SK-N-SH (cell line): ENCODE measurements around the gene OOSP2. TPM values are rescaled to one million over a fixed set of nuclear protein-coding genes. Genes with fewer than 3 reads are reported as not detected.

ENCODE experiments used
- CTCF ChIA-PET: fragments of 300-600, 350-600 bp; formaldehyde crosslinking; extraction: SDS; loops from one replicate; lab custom pipeline; 2021; lab: Yijun Ruan, JAX
- POLR2A ChIA-PET: fragments of 350-600 bp; sonication (Branson Sonifier 250); formaldehyde crosslinking; extraction: SDS; loops from one replicate; lab custom pipeline; 2020; ENCODE audit warnings: antibody characterized with exemption, inconsistent platforms; lab: Yijun Ruan, JAX
- DNase-seq: peaks from one replicate; pipeline ENCODE4 v3.0.0; 2012
- H2AFZ ChIP-seq: fragments of 200-600 bp; sonication (generic); 2 replicates; pipeline ENCODE4 v1.8.1; 2016; ENCODE audit warnings: antibody characterized with exemption, mild to moderate bottlenecking, low read depth
- H3F3A ChIP-seq: fragments of 200-600 bp; sonication (generic); replicated peaks from 2 replicates; pipeline ENCODE3; 2016; ENCODE audit warnings: antibody characterized with exemption, mild to moderate bottlenecking; ENCODE audit not compliant: insufficient read depth
- H3K27ac ChIP-seq, 2 experiments: fragments of 200-500 bp in 1 of 2; fragments of 200-600 bp in 1 of 2; sonication (Bioruptor generic) in 1 of 2; sonication (generic), shearing (Covaris generic) in 1 of 2; 2 replicates each; pipeline versions ENCODE4 v1.5.1 to v1.6.1; 2014 to 2016; ENCODE audit warnings: low read depth in 2 of 2, inconsistent platforms in 1 of 2, low read length in 1 of 2, mild to moderate bottlenecking in 1 of 2, mixed read lengths in 1 of 2
- H3K27me3 ChIP-seq: fragments of 200-600 bp; sonication (generic), shearing (Covaris generic); 2 replicates; pipeline ENCODE4 v1.6.1; 2016; ENCODE audit warnings: mixed run types; ENCODE audit not compliant: insufficient read depth
- H3K36me3 ChIP-seq, 2 experiments: fragments of 200-500 bp in 1 of 2; fragments of 200-600 bp in 1 of 2; sonication (Bioruptor generic) in 1 of 2; sonication (generic) in 1 of 2; replicated peaks in 1 of 2; 2 replicates each; pipeline versions ENCODE3 to v1.5.1; 2014 to 2016; ENCODE audit warnings: low read length in 1 of 2, mild to moderate bottlenecking in 1 of 2; ENCODE audit not compliant: insufficient read depth in 2 of 2, control insufficient read depth in 1 of 2
- H3K4me1 ChIP-seq, 2 experiments: fragments of 200-500 bp in 1 of 2; fragments of 200-600 bp in 1 of 2; sonication (Bioruptor generic) in 1 of 2; sonication (generic), shearing (Covaris generic) in 1 of 2; 2 replicates each; pipeline versions ENCODE4 v1.5.1 to v1.6.1; 2014 to 2016; ENCODE audit warnings: low read depth in 1 of 2, low read length in 1 of 2, mixed run types in 1 of 2; ENCODE audit not compliant: insufficient read depth in 2 of 2, control insufficient read depth in 1 of 2
- H3K4me2 ChIP-seq: fragments of 200-600 bp; sonication (generic), shearing (Covaris generic); 2 replicates; pipeline ENCODE4 v1.6.1; 2017; ENCODE audit warnings: mixed run types
- H3K4me3 ChIP-seq, 2 experiments: fragments of 200-500 bp in 1 of 2; fragments of 200-600 bp in 1 of 2; sonication (Bioruptor generic) in 1 of 2; sonication (generic), shearing (Covaris generic) in 1 of 2; 2 replicates each; pipeline versions ENCODE4 v1.5.1 to v1.8.1; 2014 to 2016; ENCODE audit warnings: low read depth in 2 of 2, inconsistent platforms in 1 of 2, low read length in 1 of 2, mild to moderate bottlenecking in 1 of 2, mixed read lengths in 1 of 2, moderate library complexity in 1 of 2
- H3K79me2 ChIP-seq: fragments of 200-600 bp; sonication (generic); 2 replicates; pipeline ENCODE4 v1.8.1; 2017; ENCODE audit warnings: mild to moderate bottlenecking; ENCODE audit not compliant: insufficient read depth
- H3K9ac ChIP-seq: fragments of 200-600 bp; sonication (generic); 2 replicates; pipeline ENCODE4 v1.6.1; 2017; ENCODE audit warnings: mixed run types
- H3K9me2 ChIP-seq: fragments of 200-600 bp; sonication (generic); 2 replicates; pipeline ENCODE4 v1.6.1; 2017; ENCODE audit warnings: mixed run types
- H3K9me3 ChIP-seq: fragments of 200-600 bp; sonication (generic); 2 replicates; pipeline ENCODE4 v1.6.1; 2017; ENCODE audit warnings: mixed run types, mild to moderate bottlenecking, moderate library complexity
- H4K20me1 ChIP-seq: fragments of 200-600 bp; sonication (generic); 2 replicates; pipeline ENCODE4 v1.6.1; 2017; ENCODE audit warnings: mild to moderate bottlenecking, mixed run types; ENCODE audit not compliant: insufficient read depth
- CHD2 ChIP-seq: fragments of 150-350 bp; IDR thresholded peaks from 2 replicates; pipeline ENCODE4 v1.6.1; 2018; ENCODE audit warnings: low read length; ENCODE audit not compliant: partially characterized antibody
- EP300 ChIP-seq, 2 experiments: IDR thresholded peaks; 2 replicates each; pipeline versions ENCODE4 v1.4.0 to v1.6.1; 2012; ENCODE audit warnings: borderline replicate concordance in 1 of 2, low read depth in 1 of 2, low read length in 1 of 2
- EZH2phosphoT487 ChIP-seq: fragments of 200-600 bp; sonication (generic); IDR thresholded peaks from 2 replicates; pipeline ENCODE4 v1.6.1; 2017; ENCODE audit warnings: low read depth, mixed run types, mild to moderate bottlenecking, antibody characterized with exemption, moderate library complexity, borderline replicate concordance
- FOXM1 ChIP-seq: IDR thresholded peaks from 2 replicates; pipeline ENCODE4 v1.4.0; 2012; ENCODE audit warnings: low read depth, mild to moderate bottlenecking
- MEF2A ChIP-seq: IDR thresholded peaks from 2 replicates; pipeline ENCODE4 v1.4.0; 2012; ENCODE audit warnings: low read depth, borderline replicate concordance
- RCOR1 ChIP-seq: fragments of 150-350 bp; IDR thresholded peaks from 2 replicates; pipeline ENCODE4 v1.6.1; 2017; ENCODE audit warnings: antibody characterized with exemption, low read length
- SMC3 ChIP-seq: IDR thresholded peaks from 2 replicates; pipeline ENCODE4 v1.6.1; 2012; ENCODE audit warnings: low read depth, low read length, improper control_type of control experiment
- TAF1 ChIP-seq: IDR thresholded peaks from 2 replicates; pipeline ENCODE4 v1.6.1; 2012; ENCODE audit warnings: low read depth, mild to moderate bottlenecking, low read length, moderate library complexity, borderline replicate concordance
- TCF12 ChIP-seq: IDR thresholded peaks from 2 replicates; pipeline ENCODE4 v1.4.0; 2012
- WGBS: methylation state at CpG from one replicate; pipeline ENCODE4 v1.1.6; 2017; ENCODE audit warnings: low lambda C conversion rate; 5-methylcytosine and 5-hydroxymethylcytosine counted together
- polyA plus RNA-seq, 3 experiments: library from polyadenylated mRNA; depleted of rRNA; stranded (reverse); fragments of >200 nt; gene quantifications; 2 replicates each; pipeline ENCODE4 v1.2.3, GENCODE V29; 2012
- TF ChIP-seq, protein P1 (sequence below): fragments of 150-350 bp; IDR thresholded peaks from 2 replicates; pipeline ENCODE4 v1.6.1; 2016; ENCODE audit warnings: mild to moderate bottlenecking, low read depth, low read length
- TF ChIP-seq, protein P2 (sequence below): IDR thresholded peaks from 2 replicates; pipeline ENCODE4 v1.4.0; 2012; ENCODE audit warnings: low read depth, borderline replicate concordance
- TF ChIP-seq, protein P3 (sequence below): IDR thresholded peaks from 2 replicates; pipeline ENCODE4 v1.4.0; 2012; ENCODE audit warnings: low read depth
- TF ChIP-seq, protein P4 (sequence below): fragments of 150-350 bp; IDR thresholded peaks from 2 replicates; pipeline ENCODE4 v1.6.1; 2017; ENCODE audit warnings: antibody characterized with exemption, low read length, low read depth, borderline replicate concordance
- TF ChIP-seq, protein P5 (sequence below): IDR thresholded peaks from 2 replicates; pipeline ENCODE4; 2012

Gene OOSP2
- polyA plus RNA-seq, 1 of the 3 experiments (the other 2 are of a cell fraction) = not detected

DNA sequence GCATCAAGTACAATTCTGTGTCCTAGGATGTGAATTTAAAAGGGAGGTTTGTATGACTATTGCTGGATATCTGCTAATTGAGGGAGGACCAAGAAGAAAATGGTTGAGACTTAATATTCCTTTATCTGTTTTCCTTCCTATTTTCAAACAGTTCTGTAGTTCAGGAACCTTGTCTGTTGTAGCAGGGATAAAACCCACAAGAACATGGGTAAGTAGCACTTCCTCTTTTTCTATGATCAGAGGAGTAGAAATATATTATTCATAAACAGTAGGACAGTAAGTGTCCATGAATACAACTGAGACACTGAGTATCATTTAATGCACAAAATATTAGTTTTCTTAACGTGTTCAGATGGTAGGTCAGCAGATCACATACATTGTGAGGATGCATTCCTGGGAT lies 23.9 kb downstream of the OOSP2 start:
- Histone ChIP-seq H3K79me2 (no peaks in the 10 kb centered on the region), H3K4me1 (no peaks in the 10 kb centered on the region), H3K4me2 (no peak overlapping the region), H2AFZ (no peak overlapping the region), H3K36me3 (no peaks in the 10 kb centered on the region), H3K9me3 (no peaks in the 10 kb centered on the region), H3F3A (no peaks in the 10 kb centered on the region), H3K27me3 (no peaks in the 10 kb centered on the region), H3K27ac (no peak overlapping the region), H3K4me3 (no peak overlapping the region), H3K9ac (no peak overlapping the region), H3K9me2 (no peaks in the 10 kb centered on the region), H4K20me1 (no peaks in the 10 kb centered on the region)
- CTCF ChIA-PET = interaction anchor here (0.7 kb wide), 1 partner anchor 120 kb away, joined by 3 read pairs; no protein-coding TSS in a partner anchor
- POLR2A ChIA-PET = no interaction called here
- TF ChIP-seq, protein P1, sequence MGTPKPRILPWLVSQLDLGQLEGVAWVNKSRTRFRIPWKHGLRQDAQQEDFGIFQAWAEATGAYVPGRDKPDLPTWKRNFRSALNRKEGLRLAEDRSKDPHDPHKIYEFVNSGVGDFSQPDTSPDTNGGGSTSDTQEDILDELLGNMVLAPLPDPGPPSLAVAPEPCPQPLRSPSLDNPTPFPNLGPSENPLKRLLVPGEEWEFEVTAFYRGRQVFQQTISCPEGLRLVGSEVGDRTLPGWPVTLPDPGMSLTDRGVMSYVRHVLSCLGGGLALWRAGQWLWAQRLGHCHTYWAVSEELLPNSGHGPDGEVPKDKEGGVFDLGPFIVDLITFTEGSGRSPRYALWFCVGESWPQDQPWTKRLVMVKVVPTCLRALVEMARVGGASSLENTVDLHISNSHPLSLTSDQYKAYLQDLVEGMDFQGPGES = no peak
- TF ChIP-seq, protein P2, sequence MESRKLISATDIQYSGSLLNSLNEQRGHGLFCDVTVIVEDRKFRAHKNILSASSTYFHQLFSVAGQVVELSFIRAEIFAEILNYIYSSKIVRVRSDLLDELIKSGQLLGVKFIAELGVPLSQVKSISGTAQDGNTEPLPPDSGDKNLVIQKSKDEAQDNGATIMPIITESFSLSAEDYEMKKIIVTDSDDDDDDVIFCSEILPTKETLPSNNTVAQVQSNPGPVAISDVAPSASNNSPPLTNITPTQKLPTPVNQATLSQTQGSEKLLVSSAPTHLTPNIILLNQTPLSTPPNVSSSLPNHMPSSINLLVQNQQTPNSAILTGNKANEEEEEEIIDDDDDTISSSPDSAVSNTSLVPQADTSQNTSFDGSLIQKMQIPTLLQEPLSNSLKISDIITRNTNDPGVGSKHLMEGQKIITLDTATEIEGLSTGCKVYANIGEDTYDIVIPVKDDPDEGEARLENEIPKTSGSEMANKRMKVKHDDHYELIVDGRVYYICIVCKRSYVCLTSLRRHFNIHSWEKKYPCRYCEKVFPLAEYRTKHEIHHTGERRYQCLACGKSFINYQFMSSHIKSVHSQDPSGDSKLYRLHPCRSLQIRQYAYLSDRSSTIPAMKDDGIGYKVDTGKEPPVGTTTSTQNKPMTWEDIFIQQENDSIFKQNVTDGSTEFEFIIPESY = no peak
- TF ChIP-seq EP300 (IDR thresholded peaks at IDR 0.05; ENCODE audit: borderline replicate concordance in 1 of 2, low read depth in 1 of 2, low read length in 1 of 2) = no peak
- TF ChIP-seq, protein P3, sequence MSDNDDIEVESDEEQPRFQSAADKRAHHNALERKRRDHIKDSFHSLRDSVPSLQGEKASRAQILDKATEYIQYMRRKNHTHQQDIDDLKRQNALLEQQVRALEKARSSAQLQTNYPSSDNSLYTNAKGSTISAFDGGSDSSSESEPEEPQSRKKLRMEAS = no peak
- no peak for TF ChIP-seq FOXM1
- no peak for TF ChIP-seq SMC3
- TF ChIP-seq, protein P4, sequence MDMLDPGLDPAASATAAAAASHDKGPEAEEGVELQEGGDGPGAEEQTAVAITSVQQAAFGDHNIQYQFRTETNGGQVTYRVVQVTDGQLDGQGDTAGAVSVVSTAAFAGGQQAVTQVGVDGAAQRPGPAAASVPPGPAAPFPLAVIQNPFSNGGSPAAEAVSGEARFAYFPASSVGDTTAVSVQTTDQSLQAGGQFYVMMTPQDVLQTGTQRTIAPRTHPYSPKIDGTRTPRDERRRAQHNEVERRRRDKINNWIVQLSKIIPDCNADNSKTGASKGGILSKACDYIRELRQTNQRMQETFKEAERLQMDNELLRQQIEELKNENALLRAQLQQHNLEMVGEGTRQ = no peak
- TF ChIP-seq CHD2 = no peak
- no peak for TF ChIP-seq TAF1
- TF ChIP-seq RCOR1 = no peak
- WGBS = 0% methylated on average over 1 of the region's 1 CpG
- DNase-seq = no peak

DNA sequence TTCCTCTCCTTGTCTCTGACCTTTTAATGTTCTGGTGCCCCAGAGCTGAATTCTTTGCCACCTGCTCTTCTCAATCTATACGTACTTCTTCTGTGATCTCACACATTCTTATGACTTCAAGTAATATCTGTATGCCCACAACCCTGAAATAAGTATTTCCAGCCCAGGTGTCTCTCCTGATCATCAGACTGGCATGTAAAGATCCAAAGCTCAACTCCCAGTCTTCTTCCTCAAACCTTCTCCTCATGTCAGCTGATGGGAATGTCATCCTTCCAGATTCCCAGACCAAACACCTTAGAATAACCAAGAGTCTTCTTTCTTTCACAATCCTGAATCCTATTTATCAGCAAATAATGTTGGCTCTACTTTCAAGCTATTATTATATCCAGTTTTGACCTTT lies 25.6 kb downstream of the OOSP2 start:
- H3K4me2 ChIP-seq = no peak overlapping the region
- 3% methylated on average over 1 of the region's 1 CpG for WGBS

More for the DNA sequence above, 25.6 kb downstream of the OOSP2 start:
- POLR2A ChIA-PET = no interaction called here
- DNase-seq = no peak
- Histone ChIP-seq H4K20me1 (no peaks in the 10 kb centered on the region), H3K27ac (no peak overlapping the region), H3K9me3 (no peaks in the 10 kb centered on the region), H2AFZ (no peak overlapping the region), H3K27me3 (no peaks in the 10 kb centered on the region), H3K9ac (no peak overlapping the region), H3K4me3 (no peak overlapping the region), H3K79me2 (no peaks in the 10 kb centered on the region), H3F3A (no peaks in the 10 kb centered on the region), H3K4me1 (no peaks in the 10 kb centered on the region), H3K9me2 (no peaks in the 10 kb centered on the region), H3K36me3 (no peaks in the 10 kb centered on the region)
- TF ChIP-seq MEF2A (no peak), TCF12 (no peak), EZH2phosphoT487 (no peak), FOXM1 (no peak)
- TF ChIP-seq, protein P2 = no peak
- TF ChIP-seq, protein P5, sequence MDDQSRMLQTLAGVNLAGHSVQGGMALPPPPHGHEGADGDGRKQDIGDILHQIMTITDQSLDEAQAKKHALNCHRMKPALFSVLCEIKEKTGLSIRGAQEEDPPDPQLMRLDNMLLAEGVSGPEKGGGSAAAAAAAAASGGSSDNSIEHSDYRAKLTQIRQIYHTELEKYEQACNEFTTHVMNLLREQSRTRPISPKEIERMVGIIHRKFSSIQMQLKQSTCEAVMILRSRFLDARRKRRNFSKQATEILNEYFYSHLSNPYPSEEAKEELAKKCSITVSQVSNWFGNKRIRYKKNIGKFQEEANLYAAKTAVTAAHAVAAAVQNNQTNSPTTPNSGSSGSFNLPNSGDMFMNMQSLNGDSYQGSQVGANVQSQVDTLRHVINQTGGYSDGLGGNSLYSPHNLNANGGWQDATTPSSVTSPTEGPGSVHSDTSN = no peak
- CTCF ChIA-PET = no interaction called here
